Activated gamma-delta T cell treated with Interleukin-2 at 50 U/mL for 16 hours (primary cell): ENCODE results near the gene RANBP17.

ENCODE experiments used
- DNase-seq: peaks from one replicate; pipeline ENCODE4 v3.0.0-alpha.2; 2020

Gene RANBP17

DNA sequence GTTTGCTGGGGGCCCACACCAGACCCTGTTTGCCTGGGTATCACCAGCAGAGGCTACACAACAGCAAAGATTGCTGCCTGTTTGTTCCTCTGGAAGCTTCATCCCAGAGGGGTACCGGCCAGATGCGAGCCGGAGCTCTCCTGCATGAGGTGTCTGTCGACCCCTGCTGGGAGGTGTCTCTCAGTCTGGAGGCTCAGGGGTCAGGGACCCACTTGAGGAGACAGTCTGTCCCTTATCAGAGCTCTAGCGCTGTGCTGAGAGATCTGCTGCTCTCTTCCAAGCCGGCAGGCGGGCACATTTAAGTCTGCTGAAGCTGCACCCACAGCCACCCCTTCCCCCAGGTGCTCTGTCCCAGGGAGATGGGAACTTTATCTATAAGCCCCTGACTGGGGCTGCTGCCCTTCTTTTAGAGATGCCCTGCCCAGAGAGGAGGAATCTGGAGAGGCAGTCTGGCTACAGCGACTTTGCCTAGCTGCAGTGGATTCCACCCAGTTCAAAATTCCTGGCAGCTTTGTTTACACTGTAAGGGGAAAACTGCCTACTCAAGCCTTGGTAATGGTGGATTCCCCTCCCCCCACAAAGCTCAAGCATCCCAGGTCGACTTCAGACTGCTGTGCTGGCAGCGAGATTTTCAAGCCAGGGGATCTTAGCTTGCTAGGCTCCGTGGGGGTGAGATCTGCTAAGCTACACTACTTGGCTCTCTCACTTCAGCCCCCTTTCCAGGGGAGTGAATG is 241.2 kb downstream of the RANBP17 start:
- DNase-seq: no peak

DNA sequence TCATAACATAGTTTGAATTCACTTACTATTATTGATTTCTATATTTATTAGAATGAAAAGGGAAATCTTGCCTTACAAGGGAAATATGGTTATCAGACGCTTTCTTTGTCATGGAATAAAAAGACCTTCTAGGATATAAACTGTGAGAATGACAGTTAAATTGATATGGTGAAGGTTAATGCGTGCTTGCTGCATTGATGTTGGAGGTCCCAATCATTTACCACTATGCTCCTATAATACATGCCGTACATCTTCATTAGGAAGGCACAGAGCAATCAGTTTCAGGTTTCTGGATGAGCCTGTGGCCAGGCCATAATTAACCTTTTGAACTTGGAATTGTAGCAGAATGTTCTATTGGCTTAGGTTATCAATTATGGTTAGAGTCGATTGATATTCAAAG is 245.9 kb downstream of the RANBP17 start:
- no peak for DNase-seq

DNA sequence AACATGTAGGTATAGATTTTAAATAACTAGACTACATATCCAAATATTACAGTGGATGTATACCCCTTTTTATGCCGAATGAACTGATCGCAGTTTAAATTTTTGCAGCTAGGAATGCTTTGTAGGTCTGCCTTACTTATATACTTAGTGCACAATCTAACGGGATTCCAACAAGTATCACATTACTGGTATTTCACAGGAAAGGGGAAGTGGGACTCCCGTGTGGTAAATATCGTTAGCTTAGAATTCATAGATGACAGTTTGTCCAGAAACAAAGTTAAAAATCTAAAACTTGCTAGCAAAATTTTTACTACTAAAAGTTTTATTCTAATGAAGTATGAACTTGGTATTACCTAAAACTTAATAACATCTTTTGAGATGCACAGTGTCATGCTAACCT is 253.7 kb downstream of the RANBP17 start:
- no peak for DNase-seq

DNA sequence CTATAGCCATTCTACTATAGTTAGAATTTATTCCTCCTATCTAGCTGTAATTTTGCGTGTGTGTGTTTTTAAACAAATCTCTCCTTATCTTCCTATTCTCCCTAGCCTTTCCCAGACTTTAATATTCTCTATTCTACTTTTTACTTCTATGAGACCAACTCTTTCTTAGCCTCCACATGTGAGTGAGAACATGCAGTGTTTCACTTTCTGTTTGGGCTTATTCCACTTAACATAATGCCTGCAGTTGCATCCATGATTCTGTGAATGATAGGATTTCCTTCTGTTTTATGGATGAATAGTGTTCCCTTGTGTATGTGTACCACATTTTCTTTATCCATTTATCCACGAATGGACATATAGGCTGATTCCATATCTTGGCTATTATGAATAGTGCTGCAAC is 254.9 kb downstream of the RANBP17 start:
- no peak for DNase-seq

DNA sequence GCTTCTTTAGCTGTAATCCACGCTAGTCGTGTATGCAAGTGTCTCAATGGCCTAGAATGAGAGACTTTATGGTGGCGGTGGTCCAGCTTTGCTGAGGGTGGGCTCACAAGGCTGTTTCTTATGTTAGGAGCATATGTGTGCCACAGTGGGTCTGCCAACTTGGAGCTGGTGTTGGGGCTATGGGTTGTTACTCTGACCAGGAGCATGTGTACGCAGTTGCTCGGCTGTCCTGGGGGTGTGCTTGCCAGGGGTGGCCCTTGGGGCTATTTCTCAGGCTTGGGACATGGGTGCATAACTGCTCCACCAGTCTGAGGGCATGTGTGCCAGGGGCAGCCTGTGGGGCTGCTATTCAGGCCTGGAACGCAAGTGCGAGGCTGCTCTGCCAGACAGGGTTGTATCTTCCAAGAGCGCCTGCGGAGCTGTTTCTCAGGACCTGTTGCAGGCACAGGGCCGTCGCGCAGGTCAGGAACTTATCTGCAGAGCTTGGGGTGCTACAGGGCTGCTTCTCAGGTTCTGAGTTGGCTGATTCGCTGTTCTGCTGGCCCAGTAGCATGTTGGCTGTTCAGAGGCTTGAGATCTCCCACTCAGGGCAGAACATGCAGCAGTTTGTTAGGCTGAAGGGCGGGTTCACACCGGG is 259.3 kb downstream of the RANBP17 start:
- no peak for DNase-seq

DNA sequence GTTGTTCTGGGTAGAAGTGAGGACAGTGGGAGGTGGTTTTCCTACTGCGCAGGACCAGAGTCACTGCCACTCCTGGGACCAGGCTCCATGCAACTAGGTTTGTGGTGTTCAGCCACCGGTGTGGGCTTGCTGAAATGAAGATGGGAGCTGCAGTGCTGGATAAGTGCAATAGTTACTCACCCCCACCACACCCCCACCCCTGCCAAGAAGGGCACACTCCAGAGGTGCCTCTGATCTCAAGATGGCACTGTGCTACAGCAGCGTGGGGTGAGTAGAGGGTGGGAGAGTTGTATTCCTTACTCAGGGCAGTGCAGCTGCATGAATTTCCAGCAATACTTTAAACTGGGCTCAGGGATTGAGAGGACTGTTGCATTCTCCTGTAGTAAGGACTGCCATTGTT is 259.8 kb downstream of the RANBP17 start:
- DNase-seq: no peak

DNA sequence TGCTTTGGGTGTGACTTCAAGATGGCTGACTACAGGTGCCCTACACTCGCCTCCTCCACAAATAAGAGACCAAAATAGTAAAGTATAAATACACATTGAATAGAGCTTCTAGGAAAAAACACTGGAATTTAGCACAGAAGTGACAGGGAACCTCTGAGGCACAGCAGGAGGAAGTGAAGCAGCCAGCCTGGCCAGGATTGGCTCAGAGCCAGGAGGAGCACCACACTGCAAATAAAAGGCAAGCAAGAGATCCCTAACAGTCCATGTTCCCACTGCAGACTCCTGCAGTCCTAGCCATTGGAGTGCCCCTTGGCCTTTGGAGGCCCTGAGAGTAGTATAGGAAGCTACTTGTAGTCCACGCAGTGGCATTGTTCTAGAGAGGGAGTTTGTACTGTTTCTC is 260.6 kb downstream of the RANBP17 start:
- no peak for DNase-seq

DNA sequence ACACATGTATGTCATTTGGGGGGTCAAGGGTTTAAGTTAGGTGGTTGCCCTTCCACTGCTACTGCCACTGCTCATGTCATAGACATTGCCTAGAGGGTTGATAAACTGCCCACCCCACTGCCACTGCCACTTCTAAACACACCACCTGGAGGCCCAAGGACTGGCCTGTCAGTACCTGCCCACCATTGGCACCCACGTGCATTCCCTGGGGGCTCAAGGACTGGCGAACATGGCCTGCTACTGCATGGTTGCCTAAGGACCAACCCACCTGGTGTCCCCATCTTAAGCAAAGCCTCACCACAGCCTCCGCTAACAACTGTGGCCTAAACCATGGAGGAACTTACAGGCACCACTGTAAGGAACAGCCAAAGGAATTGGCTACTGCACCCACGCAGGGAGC is 261.6 kb downstream of the RANBP17 start:
- no peak for DNase-seq

DNA sequence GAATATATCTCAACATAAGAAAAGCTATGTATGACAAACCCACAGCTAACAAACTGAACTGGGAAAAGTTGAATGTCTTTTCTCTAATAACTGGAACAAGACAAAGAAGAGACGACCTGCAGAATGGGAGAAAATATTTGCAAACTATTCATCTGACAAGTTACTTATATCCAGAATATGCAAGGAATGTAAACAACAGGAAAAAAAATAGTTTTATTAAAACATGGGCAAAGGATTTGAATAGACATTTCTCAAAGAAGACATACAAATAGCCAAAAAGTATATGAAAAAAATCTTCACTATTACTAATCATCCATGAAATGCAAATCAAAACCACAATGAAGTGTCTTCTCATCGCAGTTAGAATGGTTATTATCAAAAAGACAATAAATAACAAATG is 265.5 kb downstream of the RANBP17 start:
- DNase-seq: no peak

DNA sequence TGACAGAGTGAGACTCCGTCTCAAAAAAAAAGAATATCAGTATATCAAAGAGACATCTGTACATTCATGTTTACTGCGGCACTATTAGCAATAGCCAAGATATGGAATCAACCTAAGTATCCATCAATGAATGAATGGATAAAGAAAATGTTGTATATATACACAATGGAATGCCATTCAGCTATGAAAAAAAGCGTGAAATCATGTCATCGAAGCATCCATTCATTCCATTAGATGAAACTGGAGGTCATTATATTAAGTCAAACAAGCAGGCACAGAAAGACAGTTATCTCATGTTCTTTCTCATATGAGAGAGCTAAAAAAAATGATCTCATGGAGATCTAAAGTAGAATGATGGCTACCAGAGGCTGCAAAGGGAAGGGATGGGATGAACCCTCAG is 266.3 kb downstream of the RANBP17 start:
- no peak for DNase-seq

DNA sequence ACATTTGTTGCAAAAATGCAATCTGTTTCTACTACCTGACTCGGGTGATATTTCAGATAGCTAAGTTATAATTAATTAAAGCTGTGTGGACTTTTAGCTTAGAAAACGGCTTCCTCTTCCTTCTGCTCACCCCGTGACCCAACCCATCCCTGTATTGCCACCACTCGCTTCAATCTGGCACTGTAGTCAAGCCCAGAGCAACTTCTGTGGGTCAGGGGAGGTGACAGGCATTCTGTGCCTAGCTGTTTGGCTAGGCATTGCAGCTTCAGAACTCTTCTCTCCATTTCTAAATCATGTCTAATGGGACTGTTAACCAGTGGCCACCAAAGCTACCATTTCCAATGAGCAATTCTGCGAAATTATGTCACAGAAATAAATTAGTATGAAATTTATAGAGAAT is 267.5 kb downstream of the RANBP17 start:
- DNase-seq: no peak

DNA sequence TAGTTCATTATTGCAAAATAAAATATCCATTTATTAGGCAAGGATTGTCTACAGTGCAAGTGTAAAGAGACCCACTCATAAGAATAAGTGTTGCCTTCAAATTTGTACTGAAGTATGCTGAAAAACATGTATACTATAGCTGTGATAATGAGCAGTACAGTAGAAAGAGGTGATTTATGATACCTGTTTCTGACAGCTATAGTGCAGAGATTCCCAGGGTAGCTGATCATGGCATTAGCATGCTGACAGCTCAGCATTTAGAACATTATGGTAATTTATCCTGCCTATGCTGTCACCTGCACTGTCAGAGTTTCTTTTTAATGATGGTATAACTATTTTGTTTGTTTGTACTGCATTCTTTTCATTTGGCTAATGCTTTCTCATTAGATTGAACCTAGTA is 269.7 kb downstream of the RANBP17 start:
- no peak for DNase-seq

DNA sequence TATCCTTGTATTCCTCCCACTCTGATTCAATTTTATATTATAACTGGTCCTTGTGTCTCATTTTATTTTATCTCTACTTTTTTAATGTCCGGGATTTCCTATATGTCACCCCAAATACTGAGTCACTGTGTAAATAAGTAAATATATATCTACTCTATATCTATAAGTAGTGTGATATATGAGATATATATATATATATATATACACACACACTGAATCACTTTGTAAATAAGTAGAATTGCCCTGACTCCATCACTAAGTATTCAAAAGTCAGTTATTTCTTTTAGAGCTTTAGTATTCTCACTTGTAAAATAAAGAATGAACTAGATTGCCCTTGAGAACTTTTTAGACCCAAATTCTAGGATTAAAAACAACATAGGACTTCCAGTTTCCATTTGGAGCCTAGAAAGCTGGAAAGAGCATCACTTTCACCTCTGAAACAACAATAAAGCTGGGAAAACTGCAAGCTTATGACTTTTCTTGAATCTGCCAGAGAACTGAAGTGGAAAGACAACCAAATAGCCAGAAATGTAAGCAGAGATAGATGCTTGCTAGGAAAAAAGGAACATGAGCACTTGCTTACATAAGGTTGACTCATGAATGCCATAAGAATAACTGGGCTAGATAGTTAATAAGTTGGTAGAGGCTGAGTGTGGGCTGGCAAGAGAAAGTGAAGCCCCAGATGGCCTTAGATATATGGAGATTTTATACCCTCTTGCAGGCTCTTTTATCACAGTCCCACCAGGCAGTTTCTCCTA is 276.1 kb downstream of the RANBP17 start:
- no peak for DNase-seq

DNA sequence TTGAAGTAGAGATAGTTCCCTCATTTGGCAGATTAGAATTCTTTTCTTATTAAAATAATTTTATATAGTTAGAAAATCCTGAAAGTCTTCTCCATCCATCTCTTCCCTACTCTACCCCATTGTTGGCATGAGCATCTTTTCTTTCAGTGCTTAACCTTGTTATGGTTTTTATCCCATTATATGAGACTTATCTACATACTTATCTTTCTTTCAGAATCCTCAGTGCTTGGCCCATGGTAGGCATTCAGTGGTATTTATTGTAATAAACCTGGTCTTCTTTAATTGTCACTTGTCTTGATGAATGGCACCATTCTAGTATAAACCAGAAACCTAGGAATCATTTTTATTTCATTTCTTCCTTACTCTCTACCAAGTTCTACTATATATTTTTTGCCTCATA is 277.4 kb downstream of the RANBP17 start:
- no peak for DNase-seq

DNA sequence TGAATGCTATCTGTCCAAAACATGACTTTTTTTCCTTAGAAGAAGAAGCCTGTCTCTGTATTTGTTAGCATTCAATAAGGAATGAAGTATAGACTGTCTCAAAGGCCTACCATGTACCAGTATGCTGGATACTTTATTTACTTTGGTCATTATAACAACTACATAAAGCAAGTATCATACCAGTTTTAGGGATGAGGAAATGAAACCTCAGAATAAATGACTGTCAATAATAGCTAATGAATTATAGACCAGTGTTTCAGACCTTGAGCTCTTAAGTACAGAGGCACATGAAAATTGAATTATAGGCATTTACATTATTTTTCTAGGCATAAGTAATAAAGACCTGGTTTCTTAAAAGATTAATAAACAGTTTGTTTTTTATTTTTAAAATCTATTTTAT is 280.8 kb downstream of the RANBP17 start:
- DNase-seq: no peak

DNA sequence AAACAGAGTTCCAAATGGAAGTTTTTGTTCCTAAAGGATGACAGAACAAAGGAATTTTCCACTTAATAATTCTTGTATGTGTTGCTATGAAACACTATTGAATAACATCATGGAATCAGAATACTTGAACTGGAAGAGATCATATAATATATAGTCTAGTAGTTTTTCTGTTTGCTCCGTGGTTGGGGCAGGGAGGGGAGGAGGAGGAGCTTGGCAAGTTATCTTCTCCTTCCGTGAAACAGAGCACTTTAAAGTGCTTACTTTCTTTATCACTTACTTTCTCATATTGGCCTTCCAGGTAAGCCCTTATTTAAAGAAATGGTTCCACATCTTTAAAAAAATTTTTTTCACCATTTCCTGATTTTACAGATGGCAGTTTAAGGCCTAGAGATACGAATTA is 281.4 kb downstream of the RANBP17 start:
- no peak for DNase-seq

DNA sequence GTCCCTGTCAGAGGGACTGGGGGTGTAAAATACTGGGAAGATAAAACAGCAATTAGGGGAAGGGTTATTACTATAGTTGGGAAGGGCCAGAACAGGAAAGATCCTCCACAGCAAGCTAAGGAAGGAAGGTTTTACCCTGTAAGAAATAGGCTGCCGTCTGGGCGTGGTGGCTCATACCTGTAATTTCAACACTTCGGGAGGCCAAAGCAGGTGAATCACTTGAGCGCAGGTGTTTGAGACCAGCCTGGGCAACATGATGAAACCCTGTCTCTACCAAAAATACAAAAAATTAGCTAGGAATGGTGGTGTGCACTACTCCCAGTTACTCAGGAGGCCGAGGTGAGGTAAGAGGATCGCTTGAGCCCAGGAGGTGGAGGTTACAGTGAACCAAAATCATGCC is 282.1 kb downstream of the RANBP17 start:
- DNase-seq: no peak

DNA sequence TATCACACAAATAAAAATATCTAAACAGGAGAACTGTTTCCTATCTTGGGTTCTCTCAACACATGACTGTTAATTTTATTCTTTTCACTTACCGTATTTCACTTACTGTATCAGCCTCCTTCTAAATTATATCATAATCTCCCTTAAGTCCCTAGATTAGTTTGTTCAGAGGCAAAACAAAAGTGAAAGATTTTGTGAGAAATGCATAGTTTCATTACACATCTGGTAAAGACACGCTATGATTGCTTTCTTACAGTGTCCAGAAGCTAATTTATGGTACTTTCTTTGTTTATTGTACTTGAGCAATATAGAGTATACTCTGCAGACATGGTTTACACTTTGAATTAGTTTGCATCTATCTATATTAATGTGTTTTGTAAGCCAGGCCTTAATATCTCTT is 287.5 kb downstream of the RANBP17 start:
- DNase-seq: no peak

DNA sequence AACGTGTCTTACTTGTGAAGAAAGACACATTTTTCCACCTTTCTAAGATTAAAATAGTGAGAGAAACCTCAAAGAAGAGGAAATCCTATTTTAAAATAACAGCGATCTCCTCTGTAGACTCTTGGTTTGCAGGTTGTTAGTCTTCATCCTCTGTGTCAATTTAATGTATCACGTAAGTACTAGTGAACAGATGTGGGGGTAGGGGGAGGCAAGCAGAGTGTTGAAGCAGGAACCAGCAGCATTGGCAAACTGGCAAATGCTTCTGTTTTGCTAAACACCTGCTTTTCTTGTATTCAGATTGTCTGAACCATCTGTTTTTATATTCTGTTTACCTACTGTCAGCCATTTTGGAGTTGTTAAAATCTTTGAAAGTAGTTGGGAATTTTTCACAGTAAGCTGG is 288.0 kb downstream of the RANBP17 start:
- DNase-seq: no peak

DNA sequence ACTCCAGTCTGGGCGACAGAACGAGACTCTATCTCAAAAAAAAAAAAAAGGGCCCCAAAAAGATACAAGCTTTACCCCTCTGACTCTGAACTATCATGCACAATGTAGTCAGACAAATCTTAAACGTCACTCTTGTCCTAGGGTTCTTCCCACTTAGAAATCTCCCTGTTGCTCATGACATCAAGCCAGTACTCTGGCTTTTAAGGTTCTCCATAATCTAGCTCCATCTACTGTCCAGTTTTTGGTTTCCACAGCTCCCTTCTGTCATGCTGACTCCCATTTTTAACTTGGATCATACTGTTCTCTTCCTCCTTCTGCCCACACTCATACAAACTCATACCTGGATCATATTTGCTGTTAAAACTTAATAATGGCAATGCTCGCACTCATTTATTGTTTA is 290.6 kb downstream of the RANBP17 start:
- no peak for DNase-seq

DNA sequence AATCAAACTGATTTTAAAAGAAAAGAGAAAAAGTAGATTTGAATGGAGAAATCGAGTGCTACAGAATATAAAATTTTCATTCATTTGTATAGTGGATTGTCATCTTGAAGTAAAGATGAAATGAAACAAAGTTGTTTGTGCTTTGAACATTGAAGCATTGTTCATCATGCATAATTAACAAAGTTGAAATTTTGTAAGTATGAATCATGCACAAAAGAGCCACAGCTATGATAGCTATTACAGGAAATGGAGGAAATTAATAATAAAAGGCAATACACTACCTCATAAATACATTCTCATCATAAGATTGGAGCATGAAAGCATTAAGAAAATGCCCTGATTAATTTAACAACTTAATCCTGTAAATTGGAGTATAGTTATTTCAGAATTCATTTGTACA is 293.8 kb downstream of the RANBP17 start:
- no peak for DNase-seq

DNA sequence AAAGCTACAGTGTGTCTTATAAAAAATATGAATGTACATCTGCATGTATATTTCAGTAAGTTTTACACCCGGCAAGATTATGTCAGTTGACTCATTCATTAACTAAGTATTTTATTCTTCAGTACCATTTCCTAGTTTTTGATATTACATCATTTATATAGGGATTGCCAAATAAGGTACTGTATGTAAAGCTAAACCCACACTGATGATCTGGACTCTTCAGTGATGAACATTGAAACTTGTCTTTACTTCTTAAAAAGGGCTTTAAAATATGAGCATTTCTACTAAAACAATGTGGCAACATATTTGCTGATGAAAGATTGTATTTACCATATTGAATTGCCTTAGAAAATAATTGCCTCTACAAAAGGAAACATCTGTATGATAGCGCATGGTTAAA is 295.5 kb downstream of the RANBP17 start:
- DNase-seq: no peak

DNA sequence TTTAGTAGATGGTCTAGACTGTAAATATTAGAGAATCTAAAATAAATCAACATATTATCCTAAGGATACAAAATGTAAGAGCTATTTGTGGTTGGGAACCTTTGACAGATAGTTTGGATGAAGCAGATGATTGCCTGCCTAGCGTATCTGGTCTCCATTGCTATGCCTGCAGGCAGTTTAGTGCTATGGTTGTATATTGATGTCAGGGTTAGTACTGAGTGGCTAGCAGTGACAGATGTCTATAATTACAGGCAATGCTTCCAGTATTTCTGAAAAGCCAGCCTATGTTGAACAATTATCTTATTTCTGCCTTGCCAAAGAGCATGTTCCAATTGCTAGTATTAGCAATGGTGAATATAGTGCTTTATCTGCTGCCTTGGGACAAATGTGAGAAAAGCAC is 296.0 kb downstream of the RANBP17 start:
- no peak for DNase-seq

DNA sequence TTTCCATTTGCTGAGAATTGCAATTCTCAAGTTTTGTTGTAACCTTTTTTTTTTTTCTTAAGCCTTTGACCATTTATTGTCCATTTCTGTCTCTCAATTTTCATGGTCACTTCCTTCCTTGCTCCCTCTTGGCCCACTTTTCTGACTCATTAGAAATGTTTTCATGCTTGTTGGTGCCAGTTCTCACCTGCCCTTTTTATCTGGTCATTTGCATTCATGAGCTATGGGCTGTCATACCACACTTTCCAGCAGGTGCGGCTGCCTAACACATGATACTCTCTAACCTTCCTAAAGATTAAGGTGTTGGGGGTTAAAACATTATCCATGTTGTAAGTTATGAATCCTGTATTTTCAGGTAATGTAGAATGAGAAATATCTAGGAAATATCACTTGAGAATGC is 296.8 kb downstream of the RANBP17 start:
- DNase-seq: no peak
